GM12878 (cell line): ENCODE measurements around the gene CCRL2. TPM values are rescaled to one million over a fixed set of nuclear protein-coding genes. Genes with fewer than 3 reads are reported as not detected.

ENCODE experiments used
- ATAC-seq: fragments of 200-7000 bp; cut with Tn5 transposase; 3 replicates; pipeline ENCODE4 v1.9.1; 2020; ENCODE audit warnings: mild to moderate bottlenecking, moderate library complexity
- BruUV-seq: library from RNA; stranded (reverse); fragments of 400-500 nt; replicated peaks from 2 replicates; lab custom pipeline; 2021; lab: Mats Ljungman, UMichigan
- CTCF ChIA-PET: fragments of 300-600 bp; sonication (Branson Sonifier 250); formaldehyde crosslinking; extraction: SDS; loops from one replicate; lab custom pipeline; 2021; ENCODE audit warnings: inconsistent platforms; lab: Yijun Ruan, JAX
- POLR2A ChIA-PET: fragments of 350-600 bp; formaldehyde crosslinking; extraction: SDS; loops from one replicate; lab custom pipeline; 2021; ENCODE audit warnings: inconsistent platforms; lab: Charles Lee
- RAD21 ChIA-PET: fragments of 300-600 bp; sonication (Branson Sonifier 250); formaldehyde crosslinking; loops from one replicate; lab custom pipeline; 2023; ENCODE audit warnings: antibody characterized with exemption; ENCODE audit not compliant: unreplicated experiment; lab: Charles Lee
- SMC1A ChIA-PET: fragments of 300-600 bp; sonication (Branson Sonifier 250); formaldehyde crosslinking; loops from one replicate; lab custom pipeline; 2023; ENCODE audit not compliant: unreplicated experiment, uncharacterized antibody; lab: Charles Lee
- DNase-seq: peaks from one replicate; pipeline ENCODE4 v3.0.0-alpha.2; 2011; ENCODE audit warnings: low read depth, low spot score
- FAIRE-seq: peaks from 3 replicates; lab custom pipeline; 2011; peaks lifted over from hg19 to GRCh38; lab: Jason Lieb, UNC
- H2AFZ ChIP-seq: 2 replicates; pipeline ENCODE4 v1.6.0; 2011; ENCODE audit warnings: low read depth, low read length, control low read depth; ENCODE audit not compliant: control insufficient read depth
- H3K27ac ChIP-seq: 2 replicates; pipeline ENCODE4 v1.5.1; 2011; ENCODE audit warnings: control low read depth; ENCODE audit not compliant: control insufficient read depth, insufficient read depth
- H3K27me3 ChIP-seq, 2 experiments: replicated peaks in 1 of 2; 2 replicates each; pipeline versions ENCODE4 v1.6.0 to v1.6.1; 2011; ENCODE audit warnings: low read length in 1 of 2; ENCODE audit not compliant: control insufficient read depth in 2 of 2, insufficient read depth in 2 of 2
- H3K36me3 ChIP-seq, 2 experiments: 2 replicates each; pipeline ENCODE4 v1.5.1; 2011; ENCODE audit warnings: low read length in 1 of 2; ENCODE audit not compliant: control insufficient read depth in 2 of 2, insufficient read depth in 2 of 2
- H3K4me1 ChIP-seq: 2 replicates; pipeline ENCODE4 v1.6.1; 2011; ENCODE audit warnings: mild to moderate bottlenecking, low read length, moderate library complexity, mixed read lengths; ENCODE audit not compliant: control insufficient read depth, insufficient read depth
- H3K4me2 ChIP-seq: 2 replicates; pipeline ENCODE4 v1.6.0; 2011; ENCODE audit warnings: control low read depth; ENCODE audit not compliant: control insufficient read depth, insufficient read depth
- H3K4me3 ChIP-seq: fragments of 200-600 bp; sonication (generic); 2 replicates; pipeline ENCODE4 v1.5.1; 2016
- H3K79me2 ChIP-seq: 2 replicates; pipeline ENCODE4 v1.6.0; 2011; ENCODE audit warnings: low read length; ENCODE audit not compliant: control insufficient read depth, insufficient read depth
- H3K9ac ChIP-seq: 2 replicates; pipeline ENCODE4 v1.8.0; 2011; ENCODE audit warnings: low read length, control low read depth, mixed read lengths; ENCODE audit not compliant: control insufficient read depth, insufficient read depth
- H3K9me3 ChIP-seq: replicated peaks from 3 replicates; pipeline ENCODE4 v1.5.1; 2011; ENCODE audit warnings: mild to moderate bottlenecking, low read length; ENCODE audit not compliant: control insufficient read depth, insufficient read depth
- H4K20me1 ChIP-seq: 2 replicates; pipeline ENCODE4 v1.6.0; 2011; ENCODE audit not compliant: control insufficient read depth, insufficient read depth
- BRCA1 ChIP-seq: IDR thresholded peaks from 2 replicates; pipeline ENCODE4 v1.6.1; 2011; ENCODE audit warnings: low read depth, low read length, improper control_type of control experiment
- FOXK2 ChIP-seq: fragments of 450-650 bp; IDR thresholded peaks from 2 replicates; pipeline ENCODE4 v1.6.1; 2017; ENCODE audit warnings: mild to moderate bottlenecking, moderate library complexity
- GATAD2B ChIP-seq: fragments of 450-650 bp; conservative IDR thresholded peaks from 2 replicates; pipeline ENCODE4 v1.6.1; 2017; ENCODE audit warnings: low read depth, mild to moderate bottlenecking, moderate library complexity
- JUNB ChIP-seq: IDR thresholded peaks from 2 replicates; pipeline ENCODE4 v1.6.1; 2016; ENCODE audit warnings: antibody characterized with exemption, mild to moderate bottlenecking
- KAT2A ChIP-seq: conservative IDR thresholded peaks from 2 replicates; pipeline ENCODE4 v1.6.1; 2011; ENCODE audit warnings: low read depth, low read length; ENCODE audit not compliant: control insufficient read depth
- MEF2A ChIP-seq: IDR thresholded peaks from 2 replicates; pipeline ENCODE4 v1.6.1; 2011; ENCODE audit warnings: low read depth, mild to moderate bottlenecking, low read length, moderate library complexity; ENCODE audit not compliant: insufficient read depth
- MYC ChIP-seq: IDR thresholded peaks from 2 replicates; pipeline ENCODE4 v1.6.1; 2011; ENCODE audit warnings: mild to moderate bottlenecking, low read length, moderate library complexity, inconsistent platforms; ENCODE audit not compliant: insufficient read depth, insufficient replicate concordance, insufficient read length, severe bottlenecking
- NFIC ChIP-seq: IDR thresholded peaks from 2 replicates; pipeline ENCODE4 v1.6.1; 2012; ENCODE audit warnings: low read depth, mild to moderate bottlenecking, inconsistent platforms, low read length, moderate library complexity
- RBBP5 ChIP-seq: fragments of 200-600 bp; sonication (generic); conservative IDR thresholded peaks from 2 replicates; pipeline ENCODE4 v1.6.1; 2016
- RUNX3 ChIP-seq: IDR thresholded peaks from 2 replicates; pipeline ENCODE4 v1.6.1; 2012; ENCODE audit warnings: low read length, inconsistent platforms
- SMAD1 ChIP-seq: fragments of 450-650 bp; IDR thresholded peaks from 2 replicates; pipeline ENCODE4 v1.6.1; 2018; ENCODE audit warnings: mild to moderate bottlenecking, low read depth; ENCODE audit not compliant: partially characterized antibody
- STAT3 ChIP-seq: IDR thresholded peaks from 2 replicates; pipeline ENCODE4 v1.6.1; 2011; ENCODE audit warnings: low read depth, low read length, improper control_type of control experiment
- SUPT20H ChIP-seq: IDR thresholded peaks from 2 replicates; pipeline ENCODE4 v1.6.1; 2011; ENCODE audit warnings: low read depth, mild to moderate bottlenecking, low read length, moderate library complexity, borderline replicate concordance; ENCODE audit not compliant: control insufficient read depth
- WGBS: methylation state at CpG from one replicate; pipeline ENCODE4 v1.1.6; 2016; ENCODE audit warnings: low lambda C conversion rate; ENCODE audit not compliant: insufficient replicate concordance, insufficient coverage; ENCODE audit errors: missing lambda C conversion rate; 5-methylcytosine and 5-hydroxymethylcytosine counted together
- in situ Hi-C: fragments of 300-500 bp; cut with MboI; formaldehyde crosslinking; loops from 9 replicates; pipeline ENCODE4 v1.14.3; 2018; ENCODE audit warnings: mixed read lengths
- intact Hi-C: fragments of 100-400 bp; cut with micrococcal nuclease; formaldehyde crosslinking; loops from one replicate; pipeline ENCODE4 v1.14.2; 2022; ENCODE audit not compliant: unreplicated experiment
- polyA plus RNA-seq, 11 experiments: library from polyadenylated mRNA; depleted of rRNA in 4 of 11; unstranded in 6 of 11; stranded (reverse) in 5 of 11; fragments of >200 nt; fragmentation: Nextera tagmentation in 4 of 11; fragmentation: Illumina TruSeq in 1 of 11; extraction: Ambion mirVana in 4 of 11; extraction: Trizol in 1 of 11; gene quantifications; 1 replicate in 1 of 11; 2 replicates in 10 of 11; pipeline versions ENCODE4 v1.2.1 to v1.2.3, GENCODE V29; 2011 to 2016; ENCODE audit warnings: inconsistent platforms in 2 of 11, missing spikeins in 2 of 11, low read depth in 1 of 11
- total RNA-seq, 4 experiments: library from RNA; depleted of rRNA in 3 of 4; stranded (reverse); fragments of >200 nt in 3 of 4; fragmentation: Illumina TruSeq in 1 of 4; extraction: Trizol in 1 of 4; gene quantifications; 2 replicates each; pipeline versions ENCODE4 v1.2.1 to v1.2.3, GENCODE V29; 2013 to 2021
- TF ChIP-seq, protein P1 (sequence below): fragments of 450-650 bp; formaldehyde crosslinking; IDR thresholded peaks from 2 replicates; pipeline ENCODE4 v1.4.0; 2022; ENCODE audit warnings: mild to moderate bottlenecking, moderate library complexity
- TF ChIP-seq, protein P2 (sequence below): IDR thresholded peaks from 2 replicates; pipeline ENCODE4 v1.6.1; 2011; ENCODE audit warnings: low read depth, mild to moderate bottlenecking, low read length, moderate library complexity, borderline replicate concordance; ENCODE audit errors: extremely low read depth
- TF ChIP-seq, protein P3 (sequence below): fragments of 450-650 bp; IDR thresholded peaks from 2 replicates; pipeline ENCODE4 v1.6.1; 2016; ENCODE audit warnings: mild to moderate bottlenecking

Gene CCRL2
- total and polyA plus RNA-seq, 10 of the 15 experiments (the other 5 are each of a cell fraction or from before 2014, with no cell fraction given): 0.04 to 2.5 (median 1.8) TPM

DNA sequence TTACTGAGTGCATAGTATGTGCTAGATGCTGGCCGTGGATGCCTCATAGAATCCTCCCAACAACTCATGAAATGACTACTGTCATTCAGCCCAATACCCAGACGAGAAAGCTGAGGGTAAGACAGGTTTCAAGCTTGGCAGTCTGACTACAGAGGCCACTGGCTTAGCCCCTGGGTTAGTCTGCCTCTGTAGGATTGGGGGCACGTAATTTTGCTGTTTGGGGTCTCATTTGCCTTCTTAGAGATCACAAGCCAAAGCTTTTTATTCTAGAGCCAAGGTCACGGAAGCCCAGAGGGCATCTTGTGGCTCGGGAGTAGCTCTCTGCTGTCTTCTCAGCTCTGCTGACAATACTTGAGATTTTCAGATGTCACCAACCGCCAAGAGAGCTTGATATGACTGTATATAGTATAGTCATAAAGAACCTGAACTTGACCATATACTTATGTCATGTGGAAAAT lies 37.4 kb upstream of the CCRL2 start (continued):
- TF ChIP-seq, protein P1, sequence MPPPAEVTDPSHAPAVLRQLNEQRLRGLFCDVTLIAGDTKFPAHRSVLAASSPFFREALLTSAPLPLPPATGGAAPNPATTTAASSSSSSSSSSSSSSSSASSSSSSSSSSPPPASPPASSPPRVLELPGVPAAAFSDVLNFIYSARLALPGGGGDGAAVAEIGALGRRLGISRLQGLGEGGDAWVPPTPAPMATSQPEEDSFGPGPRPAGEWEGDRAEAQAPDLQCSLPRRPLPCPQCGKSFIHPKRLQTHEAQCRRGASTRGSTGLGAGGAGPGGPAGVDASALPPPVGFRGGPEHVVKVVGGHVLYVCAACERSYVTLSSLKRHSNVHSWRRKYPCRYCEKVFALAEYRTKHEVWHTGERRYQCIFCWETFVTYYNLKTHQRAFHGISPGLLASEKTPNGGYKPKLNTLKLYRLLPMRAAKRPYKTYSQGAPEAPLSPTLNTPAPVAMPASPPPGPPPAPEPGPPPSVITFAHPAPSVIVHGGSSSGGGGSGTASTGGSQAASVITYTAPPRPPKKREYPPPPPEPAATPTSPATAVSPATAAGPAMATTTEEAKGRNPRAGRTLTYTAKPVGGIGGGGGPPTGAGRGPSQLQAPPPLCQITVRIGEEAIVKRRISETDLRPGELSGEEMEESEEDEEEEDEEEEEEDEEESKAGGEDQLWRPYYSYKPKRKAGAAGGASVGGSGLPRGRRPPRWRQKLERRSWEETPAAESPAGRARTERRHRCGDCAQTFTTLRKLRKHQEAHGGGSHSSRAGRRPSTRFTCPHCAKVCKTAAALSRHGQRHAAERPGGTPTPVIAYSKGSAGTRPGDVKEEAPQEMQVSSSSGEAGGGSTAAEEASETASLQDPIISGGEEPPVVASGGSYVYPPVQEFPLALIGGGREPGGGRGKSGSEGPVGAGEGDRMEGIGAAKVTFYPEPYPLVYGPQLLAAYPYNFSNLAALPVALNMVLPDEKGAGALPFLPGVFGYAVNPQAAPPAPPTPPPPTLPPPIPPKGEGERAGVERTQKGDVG: no peak
- TF ChIP-seq BRCA1: no peak
- TF ChIP-seq, all 136 proteins: peak for 29

DNA sequence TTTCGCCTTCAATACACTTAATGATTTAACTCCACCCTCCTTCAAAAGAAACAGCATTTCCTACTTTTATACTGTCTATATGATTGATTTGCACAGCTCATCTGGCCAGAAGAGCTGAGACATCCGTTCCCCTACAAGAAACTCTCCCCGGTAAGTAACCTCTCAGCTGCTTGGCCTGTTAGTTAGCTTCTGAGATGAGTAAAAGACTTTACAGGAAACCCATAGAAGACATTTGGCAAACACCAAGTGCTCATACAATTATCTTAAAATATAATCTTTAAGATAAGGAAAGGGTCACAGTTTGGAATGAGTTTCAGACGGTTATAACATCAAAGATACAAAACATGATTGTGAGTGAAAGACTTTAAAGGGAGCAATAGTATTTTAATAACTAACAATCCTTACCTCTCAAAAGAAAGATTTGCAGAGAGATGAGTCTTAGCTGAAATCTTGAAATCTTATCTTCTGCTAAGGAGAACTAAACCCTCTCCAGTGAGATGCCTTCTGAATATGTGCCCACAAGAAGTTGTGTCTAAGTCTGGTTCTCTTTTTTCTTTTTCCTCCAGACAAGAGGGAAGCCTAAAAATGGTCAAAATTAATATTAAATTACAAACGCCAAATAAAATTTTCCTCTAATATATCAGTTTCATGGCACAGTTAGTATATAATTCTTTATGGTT lies 36.1 kb upstream of the CCRL2 start, which contains the start of gene CCR5:
CCR5 (plus strand) TSS at position 108 of the 680 bp plus-strand sequence. CDS start 1,957 bp downstream, outside the sequence.
- Histone ChIP-seq H3K27me3 (peaks cover 0 to 3% of the 10 kb centered on the region in 2 experiments; a peak in 2 of 4 replicates), H4K20me1 (no peaks in the 10 kb centered on the region), H3K79me2 (no peaks in the 10 kb centered on the region), H3K9me3 (no peaks in the 10 kb centered on the region), H3K9ac (no peak within 1 kb of the TSS), H3K27ac (0 out of 2 replicates have a peak within 1 kb of the TSS, but pooled peaks have one; percentile 53), H3K4me3 (no peak within 1 kb of the TSS), H2AFZ (no peak within 1 kb of the TSS), H3K4me1 (peaks cover 14% of the 10 kb centered on the region), H3K4me2 (peak within 1 kb of the TSS; percentile 63), H3K36me3 (no peaks in the 10 kb centered on the region)
- ChIA-PET RAD21 (interaction anchor here (0.6 to 13.5 kb wide), 24 partner anchors 10 to 487 kb away, joined by 3 to 421 read pairs (median 12); partner anchors contain the start of genes CCR1 and CCR2), POLR2A (interaction anchor here (0.6 to 5.9 kb wide), 10 partner anchors 11 to 510 kb away, joined by 3 to 22 read pairs (median 4); no protein-coding TSS in a partner anchor), CTCF (interaction anchor here (0.7 to 21.1 kb wide), 30 partner anchors 10 to 434 kb away, joined by 3 to 714 read pairs (median 7); partner anchors contain the start of genes CCR1 and CCR3), SMC1A (interaction anchor here (0.6 to 15.8 kb wide), 33 partner anchors 7 to 545 kb away, joined by 3 to 581 read pairs (median 14); partner anchors contain the start of genes CCR1 and CCR2)
- no TSS peak for BruUV-seq
- ATAC-seq: peak; percentile 33
- DNase-seq: no peak
- in situ Hi-C loops (loop anchor here (5.0 to 10.0 kb wide), 4 partner anchors 159 to 606 kb away; no protein-coding TSS in a partner anchor), intact Hi-C loops (loop anchor here (10.0 kb wide), 1 partner anchor 184 kb away; no protein-coding TSS in a partner anchor)
- WGBS: 8% methylated on average over 5 of the region's 5 CpGs
- no peak for FAIRE-seq
- TF ChIP-seq STAT3: no peak
- no peak for TF ChIP-seq FOXK2
- TF ChIP-seq RUNX3: peak; percentile 52
- TF ChIP-seq, protein P2, sequence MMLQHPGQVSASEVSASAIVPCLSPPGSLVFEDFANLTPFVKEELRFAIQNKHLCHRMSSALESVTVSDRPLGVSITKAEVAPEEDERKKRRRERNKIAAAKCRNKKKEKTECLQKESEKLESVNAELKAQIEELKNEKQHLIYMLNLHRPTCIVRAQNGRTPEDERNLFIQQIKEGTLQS: no peak
- TF ChIP-seq RBBP5: no peak
- TF ChIP-seq SUPT20H: no peak
- TF ChIP-seq KAT2A: no peak
- TF ChIP-seq NFIC: peak; percentile 69
- TF ChIP-seq, protein P3, sequence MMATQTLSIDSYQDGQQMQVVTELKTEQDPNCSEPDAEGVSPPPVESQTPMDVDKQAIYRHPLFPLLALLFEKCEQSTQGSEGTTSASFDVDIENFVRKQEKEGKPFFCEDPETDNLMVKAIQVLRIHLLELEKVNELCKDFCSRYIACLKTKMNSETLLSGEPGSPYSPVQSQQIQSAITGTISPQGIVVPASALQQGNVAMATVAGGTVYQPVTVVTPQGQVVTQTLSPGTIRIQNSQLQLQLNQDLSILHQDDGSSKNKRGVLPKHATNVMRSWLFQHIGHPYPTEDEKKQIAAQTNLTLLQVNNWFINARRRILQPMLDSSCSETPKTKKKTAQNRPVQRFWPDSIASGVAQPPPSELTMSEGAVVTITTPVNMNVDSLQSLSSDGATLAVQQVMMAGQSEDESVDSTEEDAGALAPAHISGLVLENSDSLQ: 0 out of 2 replicates have a peak, but pooled peaks have one; percentile 31
- no peak for TF ChIP-seq GATAD2B
- TF ChIP-seq MEF2A: 0 out of 2 replicates have a peak, but pooled peaks have one; percentile 9
- TF ChIP-seq MYC: no peak
- TF ChIP-seq SMAD1: no peak
- TF ChIP-seq JUNB: peak; percentile 58
